GM12878 (cell line): ENCODE measurements around the gene MYO3B. TPM values are rescaled to one million over a fixed set of nuclear protein-coding genes. Genes with fewer than 3 reads are reported as not detected.
A peak's percentile ranks its signal among the peaks of the same experiment; 100 is the strongest.

Experiments
- ATAC-seq: fragments of 200-7000 bp; cut with Tn5 transposase; 3 replicates; pipeline ENCODE4 v1.9.1; 2020; ENCODE audit warnings: mild to moderate bottlenecking, moderate library complexity
- BruUV-seq: library from RNA; stranded (reverse); fragments of 400-500 nt; replicated peaks from 2 replicates; lab custom pipeline; 2021; lab: Mats Ljungman, UMichigan
- CTCF ChIA-PET: fragments of 300-600 bp; sonication (Branson Sonifier 250); formaldehyde crosslinking; extraction: SDS; loops from one replicate; lab custom pipeline; 2021; ENCODE audit warnings: inconsistent platforms; lab: Yijun Ruan, JAX
- POLR2A ChIA-PET: fragments of 350-600 bp; formaldehyde crosslinking; extraction: SDS; loops from one replicate; lab custom pipeline; 2021; ENCODE audit warnings: inconsistent platforms; lab: Charles Lee
- RAD21 ChIA-PET: fragments of 300-600 bp; sonication (Branson Sonifier 250); formaldehyde crosslinking; loops from one replicate; lab custom pipeline; 2023; ENCODE audit warnings: antibody characterized with exemption; ENCODE audit not compliant: unreplicated experiment; lab: Charles Lee
- SMC1A ChIA-PET: fragments of 300-600 bp; sonication (Branson Sonifier 250); formaldehyde crosslinking; loops from one replicate; lab custom pipeline; 2023; ENCODE audit not compliant: unreplicated experiment, uncharacterized antibody; lab: Charles Lee
- DNase-seq: peaks from one replicate; pipeline ENCODE4 v3.0.0-alpha.2; 2011; ENCODE audit warnings: low read depth, low spot score
- FAIRE-seq: peaks from 3 replicates; lab custom pipeline; 2011; peaks lifted over from hg19 to GRCh38; lab: Jason Lieb, UNC
- H2AFZ ChIP-seq: 2 replicates; pipeline ENCODE4 v1.6.0; 2011; ENCODE audit warnings: low read depth, low read length, control low read depth; ENCODE audit not compliant: control insufficient read depth
- H3K27ac ChIP-seq: 2 replicates; pipeline ENCODE4 v1.5.1; 2011; ENCODE audit warnings: control low read depth; ENCODE audit not compliant: control insufficient read depth, insufficient read depth
- H3K27me3 ChIP-seq, 2 experiments: replicated peaks in 1 of 2; 2 replicates each; pipeline versions ENCODE4 v1.6.0 to v1.6.1; 2011; ENCODE audit warnings: low read length in 1 of 2; ENCODE audit not compliant: control insufficient read depth in 2 of 2, insufficient read depth in 2 of 2
- H3K36me3 ChIP-seq, 2 experiments: 2 replicates each; pipeline ENCODE4 v1.5.1; 2011; ENCODE audit warnings: low read length in 1 of 2; ENCODE audit not compliant: control insufficient read depth in 2 of 2, insufficient read depth in 2 of 2
- H3K4me1 ChIP-seq: 2 replicates; pipeline ENCODE4 v1.6.1; 2011; ENCODE audit warnings: mild to moderate bottlenecking, low read length, moderate library complexity, mixed read lengths; ENCODE audit not compliant: control insufficient read depth, insufficient read depth
- H3K4me2 ChIP-seq: 2 replicates; pipeline ENCODE4 v1.6.0; 2011; ENCODE audit warnings: control low read depth; ENCODE audit not compliant: control insufficient read depth, insufficient read depth
- H3K4me3 ChIP-seq: fragments of 200-600 bp; sonication (generic); 2 replicates; pipeline ENCODE4 v1.5.1; 2016
- H3K79me2 ChIP-seq: 2 replicates; pipeline ENCODE4 v1.6.0; 2011; ENCODE audit warnings: low read length; ENCODE audit not compliant: control insufficient read depth, insufficient read depth
- H3K9ac ChIP-seq: 2 replicates; pipeline ENCODE4 v1.8.0; 2011; ENCODE audit warnings: low read length, control low read depth, mixed read lengths; ENCODE audit not compliant: control insufficient read depth, insufficient read depth
- H3K9me3 ChIP-seq: replicated peaks from 3 replicates; pipeline ENCODE4 v1.5.1; 2011; ENCODE audit warnings: mild to moderate bottlenecking, low read length; ENCODE audit not compliant: control insufficient read depth, insufficient read depth
- H4K20me1 ChIP-seq: 2 replicates; pipeline ENCODE4 v1.6.0; 2011; ENCODE audit not compliant: control insufficient read depth, insufficient read depth
- BCL11A ChIP-seq: IDR thresholded peaks from 2 replicates; pipeline ENCODE4 v1.6.1; 2011; ENCODE audit warnings: low read depth, low read length
- BRCA1 ChIP-seq: IDR thresholded peaks from 2 replicates; pipeline ENCODE4 v1.6.1; 2011; ENCODE audit warnings: low read depth, low read length, improper control_type of control experiment
- CREB1 ChIP-seq: IDR thresholded peaks from 2 replicates; pipeline ENCODE4 v1.6.1; 2012; ENCODE audit warnings: low read depth, mild to moderate bottlenecking, inconsistent platforms
- CREM ChIP-seq: IDR thresholded peaks from 2 replicates; pipeline ENCODE4 v1.6.1; 2014; ENCODE audit warnings: antibody characterized with exemption, low read depth
- EED ChIP-seq: sonication (generic); IDR thresholded peaks from 2 replicates; pipeline ENCODE4 v1.6.1; 2016; ENCODE audit warnings: antibody characterized with exemption, low read depth
- ETV6 ChIP-seq, 2 experiments: fragments of 450-650 bp in 1 of 2; IDR thresholded peaks in 1 of 2; conservative IDR thresholded peaks in 1 of 2; 2 replicates each; pipeline ENCODE4 v1.6.1; 2014; ENCODE audit warnings: antibody characterized with exemption in 1 of 2, borderline replicate concordance in 1 of 2, low read depth in 1 of 2, mild to moderate bottlenecking in 1 of 2, moderate library complexity in 1 of 2
- IKZF2 ChIP-seq, 2 experiments: fragments of 450-650 bp; IDR thresholded peaks; 2 replicates each; pipeline ENCODE4 v1.6.1; 2017; ENCODE audit warnings: mild to moderate bottlenecking in 2 of 2, moderate library complexity in 2 of 2
- JUNB ChIP-seq: IDR thresholded peaks from 2 replicates; pipeline ENCODE4 v1.6.1; 2016; ENCODE audit warnings: antibody characterized with exemption, mild to moderate bottlenecking
- POLR2AphosphoS2 ChIP-seq: IDR thresholded peaks from 2 replicates; pipeline ENCODE4 v1.6.1; 2011; ENCODE audit warnings: low read depth, mild to moderate bottlenecking, low read length, improper control_type of control experiment, moderate library complexity
- RELB ChIP-seq: fragments of 450-650 bp; IDR thresholded peaks from 2 replicates; pipeline ENCODE4 v1.6.1; 2017; ENCODE audit warnings: low read depth, mild to moderate bottlenecking, moderate library complexity
- RUNX3 ChIP-seq: IDR thresholded peaks from 2 replicates; pipeline ENCODE4 v1.6.1; 2012; ENCODE audit warnings: low read length, inconsistent platforms
- SUZ12 ChIP-seq: fragments of 200-600 bp; sonication (generic); IDR thresholded peaks from one replicate; pipeline ENCODE4 v1.6.1; 2018; ENCODE audit warnings: antibody characterized with exemption, mild to moderate bottlenecking; ENCODE audit not compliant: unreplicated experiment
- WGBS: methylation state at CpG from one replicate; pipeline ENCODE4 v1.1.6; 2016; ENCODE audit warnings: low lambda C conversion rate; ENCODE audit not compliant: insufficient replicate concordance, insufficient coverage; ENCODE audit errors: missing lambda C conversion rate; 5-methylcytosine and 5-hydroxymethylcytosine counted together
- in situ Hi-C: fragments of 300-500 bp; cut with MboI; formaldehyde crosslinking; loops from 9 replicates; pipeline ENCODE4 v1.14.3; 2018; ENCODE audit warnings: mixed read lengths
- intact Hi-C: fragments of 100-400 bp; cut with micrococcal nuclease; formaldehyde crosslinking; loops from one replicate; pipeline ENCODE4 v1.14.2; 2022; ENCODE audit not compliant: unreplicated experiment
- polyA plus RNA-seq, 11 experiments: library from polyadenylated mRNA; depleted of rRNA in 4 of 11; unstranded in 6 of 11; stranded (reverse) in 5 of 11; fragments of >200 nt; fragmentation: Nextera tagmentation in 4 of 11; fragmentation: Illumina TruSeq in 1 of 11; extraction: Ambion mirVana in 4 of 11; extraction: Trizol in 1 of 11; gene quantifications; 1 replicate in 1 of 11; 2 replicates in 10 of 11; pipeline versions ENCODE4 v1.2.1 to v1.2.3, GENCODE V29; 2011 to 2016; ENCODE audit warnings: inconsistent platforms in 2 of 11, missing spikeins in 2 of 11, low read depth in 1 of 11
- total RNA-seq, 4 experiments: library from RNA; depleted of rRNA in 3 of 4; stranded (reverse); fragments of >200 nt in 3 of 4; fragmentation: Illumina TruSeq in 1 of 4; extraction: Trizol in 1 of 4; gene quantifications; 2 replicates each; pipeline versions ENCODE4 v1.2.1 to v1.2.3, GENCODE V29; 2013 to 2021
- TF ChIP-seq, protein P1 (sequence below): IDR thresholded peaks from 2 replicates; pipeline ENCODE4 v1.6.1; 2012; ENCODE audit warnings: low read depth, low read length, improper control_type of control experiment

The MYO3B gene
- total and polyA plus RNA-seq, 10 of the 15 experiments (the other 5 are each of a cell fraction or from before 2014, with no cell fraction given), result 1.1 to 7.1 (median 2.1) TPM

- WGBS, result 41% methylated on average over 2 of the region's 2 CpGs
- Histone ChIP-seq H3K9me3 (no peaks in the 10 kb centered on the region), H3K4me3 (no peak overlapping the region), H3K4me2 (no peak overlapping the region), H3K27ac (no peak overlapping the region), H2AFZ (no peak overlapping the region), H3K9ac (no peak overlapping the region), H3K36me3 (no peaks in the 10 kb centered on the region), H3K79me2 (no peaks in the 10 kb centered on the region), H3K4me1 (peaks cover 12% of the 10 kb centered on the region), H4K20me1 (no peaks in the 10 kb centered on the region), H3K27me3 (no peaks in the 10 kb centered on the region)
- intact Hi-C loops (no loop called here), in situ Hi-C loops (no loop called here)
- ChIA-PET RAD21 (no interaction called here), SMC1A (interaction anchor here (13.9 to 15.9 kb wide), 2 partner anchors 13 to 20 kb away, joined by 162 to 291 read pairs; partner anchors contain the start of gene MYO3B), POLR2A (interaction anchor here (10.7 kb wide), 1 partner anchor 14 kb away, joined by 112 read pairs; the partner anchor contains the start of gene MYO3B), CTCF (no interaction called here)
- BruUV-seq, result no TSS peak
- ATAC-seq, result peak; percentile 33
- no peak for DNase-seq
- FAIRE-seq, result no peak
- TF ChIP-seq JUNB, result peak; percentile 69
- TF ChIP-seq, protein P1, sequence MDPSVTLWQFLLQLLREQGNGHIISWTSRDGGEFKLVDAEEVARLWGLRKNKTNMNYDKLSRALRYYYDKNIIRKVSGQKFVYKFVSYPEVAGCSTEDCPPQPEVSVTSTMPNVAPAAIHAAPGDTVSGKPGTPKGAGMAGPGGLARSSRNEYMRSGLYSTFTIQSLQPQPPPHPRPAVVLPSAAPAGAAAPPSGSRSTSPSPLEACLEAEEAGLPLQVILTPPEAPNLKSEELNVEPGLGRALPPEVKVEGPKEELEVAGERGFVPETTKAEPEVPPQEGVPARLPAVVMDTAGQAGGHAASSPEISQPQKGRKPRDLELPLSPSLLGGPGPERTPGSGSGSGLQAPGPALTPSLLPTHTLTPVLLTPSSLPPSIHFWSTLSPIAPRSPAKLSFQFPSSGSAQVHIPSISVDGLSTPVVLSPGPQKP, result no peak
- TF ChIP-seq EED, result peak; percentile 72
- peak in 1 of 2 experiments; percentile 38; a peak in 1 of 4 replicates for TF ChIP-seq IKZF2 (IDR thresholded peaks at IDR 0.05)
- TF ChIP-seq BCL11A, result 0 out of 2 replicates have a peak, but pooled peaks have one; percentile 22
- no peak for TF ChIP-seq SUZ12
- no peak for TF ChIP-seq POLR2AphosphoS2
- 0 out of 4 replicates have a peak, but pooled peaks of 1 of the 2 experiments have one; percentile 15 for TF ChIP-seq ETV6 (conservative IDR thresholded peaks at IDR 0.05 in 1 of 2, IDR thresholded peaks at IDR 0.05 in 1 of 2; ENCODE audit: borderline replicate concordance in 1 of 2, low read depth in 1 of 2)
- TF ChIP-seq RELB, result no peak
- no peak for TF ChIP-seq CREM
- peak; percentile 30; the same call in 1 of the 2 replicates for TF ChIP-seq RUNX3
- TF ChIP-seq BRCA1, result no peak
- no peak for TF ChIP-seq CREB1
Observed at GRCh38 chr2:170165129-170165528, 12.8 kb upstream of the MYO3B start.
